CD4-positive, alpha-beta T cell treated with Interleukin-6 for 4 hours (primary cell): ENCODE data around the gene TRMT10C.
"Not testable (repeated sequence)": the region's sequence is repeated elsewhere in the genome, so short reads cannot be mapped to it uniquely, and the experiment has no call there.

ENCODE experiments used
- DNase-seq: peaks from one replicate; pipeline ENCODE4 v3.0.0-alpha.2; 2020; ENCODE audit warnings: mixed read lengths

Gene TRMT10C

GRCh38 chr3:101549473-101549872 is 12.2 kb upstream of the TRMT10C start:
- no peak for DNase-seq

- DNase-seq = not testable (repeated sequence)
Observed at GRCh38 chr3:101551359-101552081, 10.1 kb upstream of the TRMT10C start.

GRCh38 chr3:101553381-101553780 is 8.3 kb upstream of the TRMT10C start:
- DNase-seq = not testable (repeated sequence)

- no peak for DNase-seq
Observed at GRCh38 chr3:101556064-101556463, 5.6 kb upstream of the TRMT10C start.

- DNase-seq = peak; percentile 47
Observed at GRCh38 chr3:101567528-101568317, 6.1 kb downstream of the TRMT10C start.

- peak; percentile 48 for DNase-seq
Observed at GRCh38 chr3:101571028-101571895, 9.6 kb downstream of the TRMT10C start.

- peak; percentile 99 for DNase-seq
Observed at GRCh38 chr3:101573449-101574387, 12.1 kb downstream of the TRMT10C start, which contains the start of gene PCNP. TSS of gene PCNP (plus strand) at chr3:101574180. CDS start at chr3:101574216, 36 bp downstream.

GRCh38 chr3:101574388-101575112 is 12.9 kb downstream of the TRMT10C start:
- DNase-seq = peak; percentile 58

- DNase-seq = no peak
Observed at GRCh38 chr3:101577286-101577685, 15.6 kb downstream of the TRMT10C start.

GRCh38 chr3:101588616-101589015 is 26.9 kb downstream of the TRMT10C start:
- DNase-seq = no peak

- no peak for DNase-seq
Observed at GRCh38 chr3:101591071-101591470, 29.4 kb downstream of the TRMT10C start.

GRCh38 chr3:101602731-101603130 is 41.1 kb downstream of the TRMT10C start:
- no peak for DNase-seq

GRCh38 chr3:101603184-101603583 is 41.5 kb downstream of the TRMT10C start:
- no peak for DNase-seq

- not testable (repeated sequence) for DNase-seq
Observed at GRCh38 chr3:101605398-101605797, 43.7 kb downstream of the TRMT10C start.

GRCh38 chr3:101611023-101611422 is 49.4 kb downstream of the TRMT10C start:
- DNase-seq = no peak

GRCh38 chr3:101613014-101613413 is 51.3 kb downstream of the TRMT10C start:
- DNase-seq = not testable (repeated sequence)

GRCh38 chr3:101615525-101615924 is 53.9 kb downstream of the TRMT10C start:
- no peak for DNase-seq
